Activated T-helper 1 cell treated with anti-CD3 and anti-CD28 coated beads, Interleukin-12 subunit alpha, Interleukin-12 subunit beta, Interleukin-2, Interleukin-4 antibody, amounts not matched to agents 30 ng/mL and 10 ng/mL and 1 ng/mL, durations not matched to agents 14 hours and 24 hours and 36 hours (primary cell): ENCODE measurements around the gene IL6. TPM values are rescaled to one million over a fixed set of nuclear protein-coding genes. Genes with fewer than 3 reads are reported as not detected.
"Not testable (repeated sequence)": the region's sequence is repeated elsewhere in the genome, so short reads cannot be mapped to it uniquely, and the experiment has no call there.

Experiments
- DNase-seq: peaks from one replicate; pipeline ENCODE4 v3.0.0; 2021; ENCODE audit warnings: low spot score
- H3K27ac Mint-ChIP-seq: one replicate; pipeline ENCODE4 v1.8.0; 2021; ENCODE audit warnings: mild to moderate bottlenecking, mixed read lengths
- H3K27me3 Mint-ChIP-seq: one replicate; pipeline ENCODE4 v1.8.0; 2022; ENCODE audit warnings: mild to moderate bottlenecking, moderate library complexity, mixed read lengths; ENCODE audit not compliant: insufficient read depth
- H3K36me3 Mint-ChIP-seq: one replicate; pipeline ENCODE4 v1.8.0; 2021; ENCODE audit warnings: low read depth, mixed read lengths
- H3K4me1 Mint-ChIP-seq: one replicate; pipeline ENCODE4 v1.8.0; 2021; ENCODE audit warnings: low read depth, mixed read lengths
- H3K4me3 Mint-ChIP-seq: one replicate; pipeline ENCODE4 v1.8.0; 2021; ENCODE audit warnings: mild to moderate bottlenecking, moderate library complexity, mixed read lengths
- H3K9me3 Mint-ChIP-seq: one replicate; pipeline ENCODE4 v1.8.0; 2021; ENCODE audit warnings: mixed read lengths
- intact Hi-C: fragments of 100-400 bp; cut with micrococcal nuclease; formaldehyde crosslinking; loops from one replicate; pipeline ENCODE4 v1.15.1; 2024
- total RNA-seq: library from RNA; stranded (reverse); gene quantifications from 2 replicates; pipeline ENCODE4 v1.2.3, GENCODE V29; 2022

IL6 gene
- total RNA-seq, 1 donor from 2014 or later = 0.54 TPM

- H3K36me3 Mint-ChIP-seq = not testable (repeated sequence)
These were observed 18.3 kb upstream of the IL6 start for GRCh38 chr7:22708677-22709061.

DNA sequence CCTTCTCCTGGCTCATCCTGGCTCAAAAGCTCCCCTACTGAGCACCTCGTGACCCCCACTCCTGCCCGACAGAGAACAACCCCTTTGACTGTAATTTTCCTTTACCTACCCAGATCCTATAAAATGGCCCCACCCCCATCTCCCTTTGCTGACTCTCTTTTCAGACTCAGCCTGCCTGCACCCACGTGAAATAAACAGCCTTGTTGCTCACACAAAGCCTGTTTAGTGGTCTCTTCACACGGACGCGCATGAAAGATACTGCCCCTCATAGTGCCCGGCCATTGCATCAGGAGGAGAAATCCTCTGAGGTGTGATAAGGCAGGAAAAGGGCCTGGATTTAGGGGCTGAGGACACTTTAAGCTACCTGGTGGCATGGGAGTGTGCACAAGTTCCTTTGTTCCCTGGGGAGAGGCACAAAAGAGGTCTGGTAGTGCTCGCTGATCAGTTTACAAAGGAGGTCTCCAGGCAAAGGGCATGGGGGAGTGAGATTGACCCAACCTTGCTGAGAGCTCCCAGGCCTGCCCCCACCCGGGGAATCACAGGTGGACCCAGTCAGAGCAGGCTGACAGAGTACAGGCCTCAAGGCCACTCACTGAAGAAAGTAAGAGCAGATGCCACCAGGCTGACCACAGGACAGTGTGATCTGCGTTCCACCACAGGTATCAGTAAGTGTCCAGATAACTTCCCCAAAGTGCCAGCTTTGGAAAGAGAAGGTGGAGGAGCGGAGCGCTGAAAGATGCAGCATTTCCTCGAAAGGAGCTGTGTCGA lies 17.8 kb upstream of the IL6 start:
- H3K9me3 Mint-ChIP-seq = not testable (repeated sequence)

More at GRCh38 chr7:22708677-22709061, 18.3 kb upstream of the IL6 start:
- H3K4me3 Mint-ChIP-seq, intact Hi-C loops, DNase-seq, H3K27ac Mint-ChIP-seq, H3K27me3 Mint-ChIP-seq, H3K9me3 Mint-ChIP-seq: not testable (repeated sequence)
- peaks cover 12% of the 10 kb centered on the region for H3K4me1 Mint-ChIP-seq

DNA sequence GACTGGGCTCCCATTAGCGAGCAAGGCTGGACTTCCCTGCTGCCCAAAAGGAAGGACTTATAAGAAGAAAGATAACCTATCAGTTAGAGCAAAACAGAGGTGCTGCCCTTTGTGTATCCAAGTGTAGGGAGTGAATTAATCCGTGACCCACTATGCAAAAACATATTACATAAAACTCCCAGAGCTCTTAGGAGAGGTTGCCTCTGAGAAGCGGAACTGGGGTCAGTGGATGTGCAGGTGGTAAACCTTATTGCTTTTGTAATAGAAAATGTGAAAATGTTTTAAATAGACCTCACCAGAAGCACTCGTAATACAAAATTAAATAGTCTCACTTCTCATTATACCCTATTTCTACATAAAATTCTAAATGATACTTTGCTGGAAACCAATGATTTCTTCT lies 17.1 kb upstream of the IL6 start:
- H3K36me3 Mint-ChIP-seq = peaks cover 2% of the 10 kb centered on the region
- H3K27ac Mint-ChIP-seq = no peak overlapping the region
- peaks cover 12% of the 10 kb centered on the region for H3K4me1 Mint-ChIP-seq
- H3K4me3 Mint-ChIP-seq = no peak overlapping the region
- no peaks in the 10 kb centered on the region for H3K9me3 Mint-ChIP-seq
- intact Hi-C loops = loop anchor here (2.0 kb wide), 1 partner anchor 15 kb away; no protein-coding TSS in a partner anchor
- DNase-seq = no peak
- H3K27me3 Mint-ChIP-seq = peaks cover under 1% of the 10 kb centered on the region

More for the DNA sequence above, 17.8 kb upstream of the IL6 start:
- DNase-seq, H3K27ac Mint-ChIP-seq, H3K36me3 Mint-ChIP-seq, intact Hi-C loops, H3K27me3 Mint-ChIP-seq, H3K4me3 Mint-ChIP-seq: not testable (repeated sequence)
- peaks cover 12% of the 10 kb centered on the region for H3K4me1 Mint-ChIP-seq

DNA sequence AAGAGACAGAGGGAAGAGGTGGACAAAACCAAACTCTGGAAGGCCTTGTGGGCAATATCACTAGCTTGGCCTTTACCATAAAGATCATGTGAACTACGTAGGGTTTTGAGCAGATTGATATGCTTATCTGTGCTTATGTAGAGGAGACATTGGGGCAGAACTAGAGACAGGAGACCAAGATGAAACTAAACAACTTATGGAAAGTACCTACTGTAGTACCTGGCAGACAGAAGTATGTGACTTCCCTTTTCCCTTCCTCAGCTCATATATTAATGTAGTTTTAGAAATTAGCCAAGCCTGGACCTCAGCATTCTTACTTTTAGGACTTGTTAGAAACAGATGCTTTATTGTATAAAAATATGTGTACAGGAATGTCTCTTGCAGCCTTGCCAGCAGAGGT lies 14.0 kb upstream of the IL6 start:
- no peaks in the 10 kb centered on the region for H3K9me3 Mint-ChIP-seq
- no peak overlapping the region for H3K4me3 Mint-ChIP-seq
- no peak overlapping the region for H3K27ac Mint-ChIP-seq
- peaks cover 14% of the 10 kb centered on the region for H3K27me3 Mint-ChIP-seq
- DNase-seq = no peak
- H3K4me1 Mint-ChIP-seq = peaks cover 12% of the 10 kb centered on the region
- intact Hi-C loops = no loop called here
- peaks cover 2% of the 10 kb centered on the region for H3K36me3 Mint-ChIP-seq

DNA sequence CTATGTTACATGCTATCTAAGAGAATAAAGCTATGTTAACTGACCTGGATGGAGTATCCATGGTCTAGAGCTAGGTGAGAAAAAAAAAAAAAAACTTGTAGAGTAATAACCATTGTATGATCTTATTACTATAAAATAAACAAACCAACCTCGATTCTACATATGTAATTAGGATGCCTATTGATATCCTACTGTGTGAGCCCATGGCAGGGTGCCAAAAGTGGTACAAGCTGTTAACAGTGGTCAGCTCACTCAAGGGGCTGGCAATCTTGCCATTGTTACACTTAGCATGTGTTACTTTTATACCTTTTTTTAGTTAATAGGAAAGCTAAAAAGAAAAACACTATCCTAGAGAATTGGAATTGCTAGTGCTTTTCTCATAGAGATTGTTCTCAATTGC lies 13.5 kb upstream of the IL6 start:
- DNase-seq = no peak
- intact Hi-C loops = no loop called here
- Mint-ChIP-seq H3K27me3 (peaks cover 15% of the 10 kb centered on the region), H3K36me3 (peaks cover 2% of the 10 kb centered on the region), H3K4me3 (no peak overlapping the region), H3K27ac (no peak overlapping the region), H3K4me1 (peaks cover 12% of the 10 kb centered on the region), H3K9me3 (no peaks in the 10 kb centered on the region)

DNA sequence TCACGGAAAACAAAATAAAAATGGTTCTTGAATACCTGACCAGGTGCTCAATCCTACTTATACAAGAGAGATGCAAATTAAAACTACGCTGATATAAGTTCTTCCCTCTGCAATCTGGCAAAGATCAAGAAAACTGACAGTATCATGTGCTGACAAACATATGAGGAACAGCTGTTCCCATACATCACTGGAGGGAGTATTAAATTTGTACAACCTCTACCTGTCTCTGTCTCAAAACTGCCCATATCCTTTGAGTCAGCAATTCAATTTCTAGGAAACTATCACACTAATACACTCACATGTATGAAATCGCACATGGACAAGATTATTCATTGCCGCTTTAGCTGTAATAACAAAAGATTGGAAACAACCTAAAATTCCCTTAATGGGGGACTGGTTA lies 11.0 kb upstream of the IL6 start:
- Mint-ChIP-seq H3K9me3 (no peaks in the 10 kb centered on the region), H3K36me3 (peaks cover 2% of the 10 kb centered on the region), H3K4me1 (peaks cover 12% of the 10 kb centered on the region), H3K27me3 (peaks cover 22% of the 10 kb centered on the region), H3K4me3 (no peak overlapping the region), H3K27ac (no peak overlapping the region)
- intact Hi-C loops = no loop called here
- no peak for DNase-seq

DNA sequence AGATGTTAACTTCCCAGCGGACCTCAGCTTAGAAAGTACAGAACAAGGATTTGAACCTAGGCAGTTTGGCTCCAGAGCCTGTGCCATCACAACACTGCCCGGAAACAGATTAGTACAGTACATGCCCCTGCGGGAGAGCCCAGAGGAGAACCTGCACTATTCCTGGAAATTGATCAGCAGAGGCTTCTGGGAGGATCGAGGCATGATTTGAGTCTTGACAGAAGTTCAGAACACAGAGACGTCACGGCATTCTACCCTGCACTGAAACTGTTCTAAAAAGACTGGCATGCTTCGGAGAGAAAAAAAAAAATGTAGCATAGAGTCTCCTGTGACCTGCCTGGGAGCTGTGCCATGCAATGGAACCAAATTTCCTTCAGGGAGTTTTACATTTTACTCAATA lies 9.2 kb upstream of the IL6 start:
- H3K9me3 Mint-ChIP-seq = no peaks in the 10 kb centered on the region
- no peaks in the 10 kb centered on the region for H3K36me3 Mint-ChIP-seq
- no peak overlapping the region for H3K4me3 Mint-ChIP-seq
- no peak for DNase-seq
- H3K27me3 Mint-ChIP-seq = peaks cover 22% of the 10 kb centered on the region
- peaks cover 9% of the 10 kb centered on the region for H3K4me1 Mint-ChIP-seq
- no peak overlapping the region for H3K27ac Mint-ChIP-seq
- intact Hi-C loops = no loop called here

DNA sequence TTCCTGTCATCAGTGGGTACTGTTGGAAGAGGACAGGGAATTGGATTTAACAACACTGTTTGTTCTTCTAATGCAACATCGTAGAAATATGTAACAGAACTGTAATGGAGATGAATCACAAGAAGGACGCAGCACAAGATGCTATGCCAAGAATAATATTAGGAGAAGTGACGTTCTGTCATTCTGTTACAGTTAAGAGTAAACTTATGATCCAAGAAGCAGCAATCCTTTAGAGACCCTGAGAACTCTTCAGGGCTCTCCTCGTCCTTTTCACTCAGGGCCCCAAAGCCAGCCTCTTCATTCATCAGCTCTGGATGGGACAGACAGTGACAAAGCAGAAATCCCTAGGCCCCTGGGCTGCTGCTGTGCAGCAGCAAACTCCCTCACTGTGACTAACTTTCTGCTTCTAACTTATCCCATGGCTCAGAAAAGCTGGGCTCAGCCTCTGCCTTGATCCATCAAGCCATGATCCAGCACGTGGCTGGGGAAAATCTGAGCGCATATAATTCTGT lies 8.7 kb upstream of the IL6 start:
- Mint-ChIP-seq H3K4me3 (no peak overlapping the region), H3K9me3 (no peaks in the 10 kb centered on the region), H3K36me3 (no peaks in the 10 kb centered on the region), H3K27ac (no peak overlapping the region), H3K27me3 (peaks cover 24% of the 10 kb centered on the region), H3K4me1 (peaks cover 9% of the 10 kb centered on the region)
- intact Hi-C loops = no loop called here
- DNase-seq = no peak

- H3K9me3 Mint-ChIP-seq = no peaks in the 10 kb centered on the region
- H3K27ac Mint-ChIP-seq = no peak overlapping the region
- H3K4me3 Mint-ChIP-seq = no peak overlapping the region
- peaks cover 11% of the 10 kb centered on the region for H3K4me1 Mint-ChIP-seq
- H3K36me3 Mint-ChIP-seq = no peaks in the 10 kb centered on the region
- intact Hi-C loops = no loop called here
- H3K27me3 Mint-ChIP-seq = peaks cover 24% of the 10 kb centered on the region
- no peak for DNase-seq
These were observed 8.0 kb upstream of the IL6 start for GRCh38 chr7:22718911-22719420.

DNA sequence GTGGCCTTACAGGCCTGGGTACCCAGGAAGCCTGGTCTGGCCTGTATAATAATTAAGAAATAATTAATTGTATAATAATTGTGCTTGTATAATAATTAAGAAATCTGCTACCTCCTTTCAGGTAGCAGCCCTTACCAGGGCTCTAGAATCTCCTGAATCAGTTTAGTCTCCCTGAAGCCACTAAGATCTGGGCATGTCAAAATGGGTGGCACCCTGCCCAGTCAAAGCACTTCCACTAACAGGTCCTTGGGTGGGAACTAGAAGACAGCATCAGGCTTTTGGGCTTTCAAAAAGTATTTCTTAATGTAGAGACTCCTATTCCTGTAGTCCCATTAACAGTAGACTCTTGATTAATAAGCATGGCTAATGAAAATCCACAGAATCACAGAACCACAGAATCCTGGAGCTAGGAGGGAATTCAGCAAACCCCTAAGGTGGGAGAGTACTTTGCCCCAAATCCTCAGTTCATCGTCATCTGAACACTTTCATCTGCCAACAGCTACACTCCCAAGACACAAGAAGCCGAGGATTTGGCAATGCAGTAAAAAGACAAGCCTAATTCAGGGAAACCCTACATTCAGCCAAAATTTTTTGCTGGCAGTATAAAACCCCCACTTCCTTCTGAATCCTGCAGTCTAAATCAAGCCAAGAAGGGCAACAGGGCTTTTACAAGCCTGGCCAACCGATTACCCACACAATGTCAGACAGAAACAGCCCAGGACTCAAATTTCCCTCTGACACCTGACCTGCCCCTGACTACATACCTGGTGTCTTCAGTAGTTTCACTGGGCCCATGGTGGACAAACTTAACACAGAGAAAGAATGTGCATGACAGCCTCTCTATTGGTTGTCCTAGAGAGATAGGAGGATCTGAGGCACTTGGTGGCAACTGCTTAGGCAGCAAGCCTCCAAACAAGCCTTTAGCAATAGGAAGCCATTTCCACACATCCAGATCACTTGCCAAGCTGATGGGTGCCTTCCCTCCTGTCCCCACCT lies 5.9 kb upstream of the IL6 start:
- DNase-seq = no peak
- H3K27ac Mint-ChIP-seq = no peak overlapping the region
- no peaks in the 10 kb centered on the region for H3K9me3 Mint-ChIP-seq
- no peak overlapping the region for H3K4me3 Mint-ChIP-seq
- intact Hi-C loops = no loop called here
- H3K4me1 Mint-ChIP-seq = peaks cover 25% of the 10 kb centered on the region
- H3K36me3 Mint-ChIP-seq = no peaks in the 10 kb centered on the region
- H3K27me3 Mint-ChIP-seq = peaks cover 24% of the 10 kb centered on the region

GRCh38 chr7:22722536-22723180 lies 4.3 kb upstream of the IL6 start:
- Mint-ChIP-seq H3K9me3 (no peaks in the 10 kb centered on the region), H3K4me1 (peaks cover 36% of the 10 kb centered on the region), H3K27me3 (peaks cover 27% of the 10 kb centered on the region), H3K36me3 (no peaks in the 10 kb centered on the region), H3K27ac (no peak overlapping the region), H3K4me3 (no peak overlapping the region)
- intact Hi-C loops = no loop called here
- DNase-seq = no peak

GRCh38 chr7:22723181-22723601 lies 3.8 kb upstream of the IL6 start:
- intact Hi-C loops = no loop called here
- no peak for DNase-seq
- Mint-ChIP-seq H3K4me3 (no peak overlapping the region), H3K36me3 (no peaks in the 10 kb centered on the region), H3K9me3 (no peaks in the 10 kb centered on the region), H3K27ac (no peak overlapping the region), H3K4me1 (peaks cover 36% of the 10 kb centered on the region), H3K27me3 (peaks cover 27% of the 10 kb centered on the region)
